Neural cell (in vitro differentiated cells): ENCODE results near the gene HIVEP2. TPM values are rescaled to one million over a fixed set of nuclear protein-coding genes. Genes with fewer than 3 reads are reported as not detected.

ENCODE experiments used
- H2AFZ ChIP-seq: fragments of 200-600, 300-800 bp; sonication (generic), shearing (Covaris generic); 2 replicates; pipeline ENCODE4 v1.6.0; 2014; ENCODE audit warnings: low read depth, mild to moderate bottlenecking, antibody characterized with exemption, low read length, moderate library complexity
- H3F3A ChIP-seq: fragments of 200-600 bp; shearing (Covaris generic); 2 replicates; pipeline ENCODE4 v1.6.1; 2016; ENCODE audit warnings: mild to moderate bottlenecking, moderate library complexity, mixed read lengths, antibody characterized with exemption, low read length; ENCODE audit not compliant: insufficient read depth, poor library complexity, severe bottlenecking
- H3K27ac ChIP-seq: fragments of 200-600, 300-800 bp; sonication (generic), shearing (Covaris generic); 2 replicates; pipeline ENCODE4 v1.5.1; 2014; ENCODE audit warnings: mild to moderate bottlenecking, low read length, moderate library complexity
- H3K27me3 ChIP-seq: fragments of 300-800, 200-600 bp; sonication (generic), shearing (Covaris generic); 2 replicates; pipeline ENCODE4 v1.6.0; 2014; ENCODE audit warnings: mild to moderate bottlenecking, low read depth, low read length, moderate library complexity; ENCODE audit not compliant: insufficient read depth
- H3K36me3 ChIP-seq: fragments of 300-800, 200-600 bp; sonication (generic), shearing (Covaris generic); 2 replicates; pipeline ENCODE4 v1.5.1; 2014; ENCODE audit warnings: mild to moderate bottlenecking, antibody characterized with exemption, low read length, moderate library complexity; ENCODE audit not compliant: insufficient read depth
- H3K4me2 ChIP-seq: fragments of 300-800, 200-600 bp; sonication (generic), shearing (Covaris generic); 2 replicates; pipeline ENCODE4 v1.6.0; 2014; ENCODE audit warnings: mild to moderate bottlenecking, low read length
- H3K4me3 ChIP-seq: fragments of 300-800, 200-600 bp; sonication (generic), shearing (Covaris generic); 2 replicates; pipeline ENCODE4 v1.5.1; 2014; ENCODE audit warnings: mild to moderate bottlenecking, low read length, moderate library complexity
- H3K79me2 ChIP-seq: fragments of 200-600 bp; shearing (Covaris generic); replicated peaks from 2 replicates; pipeline ENCODE4 v1.6.0; 2014; ENCODE audit warnings: mild to moderate bottlenecking, low read length, moderate library complexity; ENCODE audit not compliant: insufficient read depth
- H3K9ac ChIP-seq: fragments of 300-800, 200-600 bp; sonication (generic), shearing (Covaris generic); 2 replicates; pipeline ENCODE4 v1.6.1; 2016; ENCODE audit warnings: mild to moderate bottlenecking, low read length, mixed read lengths
- H3K9me2 ChIP-seq: fragments of 200-600 bp; shearing (Covaris generic); 2 replicates; pipeline ENCODE4 v1.6.1; 2016; ENCODE audit warnings: mild to moderate bottlenecking, low read length, mixed read lengths; ENCODE audit not compliant: insufficient read depth
- H3K9me3 ChIP-seq: fragments of 200-600, 300-800 bp; sonication (generic), shearing (Covaris generic); 2 replicates; pipeline ENCODE4 v1.6.1; 2016; ENCODE audit warnings: mild to moderate bottlenecking, mixed run types, low read length, moderate library complexity, mixed read lengths
- H4K20me1 ChIP-seq: fragments of 200-600 bp; shearing (Covaris generic); 2 replicates; pipeline ENCODE4 v1.6.1; 2016; ENCODE audit warnings: mild to moderate bottlenecking, mixed run types; ENCODE audit not compliant: insufficient read depth
- CTCF ChIP-seq: fragments of 450-650 bp; IDR thresholded peaks from 2 replicates; pipeline ENCODE4 v1.5.1; 2014; ENCODE audit warnings: antibody characterized with exemption, mild to moderate bottlenecking, moderate library complexity; ENCODE audit not compliant: poor library complexity, severe bottlenecking
- EP300 ChIP-seq: fragments of 450-650 bp; conservative IDR thresholded peaks from 2 replicates; pipeline ENCODE4 v1.6.1; 2014; ENCODE audit warnings: antibody characterized with exemption, mild to moderate bottlenecking, moderate library complexity; ENCODE audit not compliant: poor library complexity, severe bottlenecking
- EZH2 ChIP-seq: fragments of 200-600, 300-800 bp; shearing (Covaris generic), sonication (generic); IDR thresholded peaks from 2 replicates; pipeline ENCODE4 v1.6.1; 2014; ENCODE audit warnings: antibody characterized with exemption, low read length, borderline replicate concordance, mild to moderate bottlenecking; ENCODE audit not compliant: insufficient read depth, poor library complexity, severe bottlenecking
- MXI1 ChIP-seq: fragments of 450-650 bp; conservative IDR thresholded peaks from 2 replicates; pipeline ENCODE4 v1.6.1; 2014; ENCODE audit warnings: antibody characterized with exemption, mild to moderate bottlenecking; ENCODE audit not compliant: poor library complexity, severe bottlenecking
- POLR2AphosphoS5 ChIP-seq: IDR thresholded peaks from 2 replicates; pipeline ENCODE4 v1.6.1; 2012
- RAD21 ChIP-seq: fragments of 450-650 bp; conservative IDR thresholded peaks from 2 replicates; pipeline ENCODE4 v1.6.1; 2014; ENCODE audit warnings: antibody characterized with exemption, mild to moderate bottlenecking, moderate library complexity
- REST ChIP-seq: IDR thresholded peaks from 2 replicates; pipeline ENCODE4 v1.6.1; 2012; ENCODE audit warnings: borderline replicate concordance
- SMC3 ChIP-seq: fragments of 450-650 bp; conservative IDR thresholded peaks from 2 replicates; pipeline ENCODE4 v1.6.1; 2014; ENCODE audit warnings: antibody characterized with exemption, mild to moderate bottlenecking, moderate library complexity; ENCODE audit not compliant: poor library complexity
- TAF1 ChIP-seq: IDR thresholded peaks from 2 replicates; pipeline ENCODE4 v1.6.1; 2012; ENCODE audit warnings: low read depth
- polyA plus RNA-seq: library from polyadenylated mRNA; depleted of rRNA; stranded (reverse); fragments of >200 nt; gene quantifications from 2 replicates; pipeline ENCODE4 v1.2.3, GENCODE V29; 2014

Gene HIVEP2
- polyA plus RNA-seq, 1 donor from 2014 or later: 6.0 TPM

GRCh38 chr6:142728364-142728763 is 216.6 kb downstream of the HIVEP2 start:
- no peaks in the 10 kb centered on the region for H3K9me2 ChIP-seq
- no peaks in the 10 kb centered on the region for H3K27me3 ChIP-seq
- H3K36me3 ChIP-seq: no peaks in the 10 kb centered on the region
- H3K9me3 ChIP-seq: no peaks in the 10 kb centered on the region
- H3K4me3 ChIP-seq: no peak overlapping the region
- H3K79me2 ChIP-seq: no peaks in the 10 kb centered on the region
- no peak for TF ChIP-seq MXI1
- TF ChIP-seq SMC3: no peak
- no peak for TF ChIP-seq POLR2AphosphoS5
- TF ChIP-seq CTCF: no peak
- TF ChIP-seq TAF1: no peak
- TF ChIP-seq REST: no peak
- H3K4me2 ChIP-seq: no peak overlapping the region
- H4K20me1 ChIP-seq: no peaks in the 10 kb centered on the region
- H3F3A ChIP-seq: no peaks in the 10 kb centered on the region
- H3K27ac ChIP-seq: no peak overlapping the region
- H3K9ac ChIP-seq: no peak overlapping the region
- H2AFZ ChIP-seq: no peak overlapping the region

- H2AFZ ChIP-seq: no peak overlapping the region
- no peaks in the 10 kb centered on the region for H3K27me3 ChIP-seq
- no peaks in the 10 kb centered on the region for H3F3A ChIP-seq
- no peak overlapping the region for H3K27ac ChIP-seq
- H3K79me2 ChIP-seq: no peaks in the 10 kb centered on the region
- no peak overlapping the region for H3K4me2 ChIP-seq
- no peaks in the 10 kb centered on the region for H3K9me3 ChIP-seq
- H3K36me3 ChIP-seq: no peaks in the 10 kb centered on the region
- no peak overlapping the region for H3K9ac ChIP-seq
- H3K4me3 ChIP-seq: no peak overlapping the region
- no peaks in the 10 kb centered on the region for H3K9me2 ChIP-seq
- H4K20me1 ChIP-seq: no peaks in the 10 kb centered on the region
- TF ChIP-seq POLR2AphosphoS5 (no peak), REST (no peak), EZH2 (no peak), TAF1 (no peak), MXI1 (no peak), RAD21 (no peak), EP300 (no peak), SMC3 (no peak), CTCF (no peak)
These were observed 218.4 kb downstream of the HIVEP2 start for GRCh38 chr6:142726616-142727015.
